Karpas-422 (cell line): ENCODE results near the gene CHID1. TPM values are rescaled to one million over a fixed set of nuclear protein-coding genes. Genes with fewer than 3 reads are reported as not detected.

ENCODE experiments used
- DNase-seq: peaks from one replicate; pipeline ENCODE4 v3.0.0-alpha.2; 2015
- H2AFZ ChIP-seq: fragments of 200-600 bp; sonication (generic); 2 replicates; pipeline ENCODE4 v1.6.1; 2014; ENCODE audit warnings: antibody characterized with exemption, low read length, mixed read lengths
- H3K27ac ChIP-seq: fragments of 200-600 bp; sonication (generic); 2 replicates; pipeline ENCODE4 v1.5.1; 2014; ENCODE audit warnings: mild to moderate bottlenecking, low read length, moderate library complexity
- H3K27me3 ChIP-seq: fragments of 200-600 bp; sonication (generic); 2 replicates; pipeline ENCODE4 v1.6.1; 2014; ENCODE audit warnings: low read length, mixed read lengths
- H3K36me3 ChIP-seq: fragments of 200-600 bp; sonication (generic); 2 replicates; pipeline ENCODE4 v1.6.1; 2014; ENCODE audit warnings: low read length, mixed read lengths; ENCODE audit not compliant: insufficient read depth
- H3K4me1 ChIP-seq: fragments of 200-600 bp; sonication (generic); 2 replicates; pipeline ENCODE4 v1.6.1; 2014; ENCODE audit warnings: mild to moderate bottlenecking, low read length, mixed read lengths
- H3K4me2 ChIP-seq: fragments of 200-600 bp; sonication (generic); 2 replicates; pipeline ENCODE4 v1.6.1; 2014; ENCODE audit warnings: low read length, low read depth, mild to moderate bottlenecking; ENCODE audit not compliant: poor library complexity, severe bottlenecking
- H3K4me3 ChIP-seq: fragments of 200-600 bp; sonication (generic); 2 replicates; pipeline ENCODE4 v1.5.1; 2014; ENCODE audit warnings: mild to moderate bottlenecking, antibody characterized with exemption, low read length, mixed read lengths
- H3K79me2 ChIP-seq: fragments of 200-600 bp; sonication (generic); 2 replicates; pipeline ENCODE4 v1.6.1; 2014; ENCODE audit warnings: mild to moderate bottlenecking, low read length, mixed read lengths
- H3K9ac ChIP-seq: fragments of 200-600 bp; sonication (generic); 2 replicates; pipeline ENCODE4 v1.6.0; 2014; ENCODE audit warnings: low read length
- H3K9me2 ChIP-seq: fragments of 200-600 bp; sonication (generic), shearing (Covaris generic); replicated peaks from 2 replicates; pipeline ENCODE4 v1.6.0; 2014; ENCODE audit warnings: mild to moderate bottlenecking, low read length, moderate library complexity; ENCODE audit not compliant: insufficient read depth
- H3K9me3 ChIP-seq: fragments of 300-700, 200-600 bp; sonication (generic); 2 replicates; pipeline ENCODE4 v1.6.1; 2014; ENCODE audit warnings: low read length, mixed read lengths
- H4K20me1 ChIP-seq: fragments of 200-600 bp; sonication (generic); 2 replicates; pipeline ENCODE4 v1.6.1; 2014; ENCODE audit warnings: mild to moderate bottlenecking, antibody characterized with exemption, low read length, low read depth; ENCODE audit not compliant: insufficient read depth
- total RNA-seq: library from RNA; depleted of rRNA; stranded (reverse); fragments of >200 nt; shearing (Covaris generic); gene quantifications from 2 replicates; pipeline ENCODE4 v1.2.3, GENCODE V29; 2014; ENCODE audit warnings: low replicate concordance

The CHID1 gene
- total RNA-seq, 1 experiment from 2014 or later, result 32.8 TPM

DNA sequence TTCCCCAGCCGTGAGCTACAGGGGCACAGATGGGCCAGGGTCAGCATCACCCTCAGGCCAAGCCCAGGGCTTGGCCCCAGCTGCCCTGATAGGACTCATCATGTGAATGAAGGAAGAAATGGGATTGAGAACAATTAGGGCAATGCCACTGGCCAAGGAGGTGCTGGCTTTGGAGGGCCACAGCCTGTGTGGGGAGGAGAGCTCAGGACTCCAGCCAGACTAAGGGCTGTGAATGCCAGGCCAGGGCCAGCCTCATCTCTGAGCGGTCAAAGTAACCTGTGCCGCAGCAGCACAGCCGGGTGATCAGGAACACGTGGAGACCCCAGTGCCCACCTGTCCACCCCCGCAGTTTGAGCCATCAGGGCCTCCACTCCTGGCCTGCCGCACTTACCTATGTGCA lies 10.1 kb downstream of the CHID1 start:
- H3K4me1 ChIP-seq, result no peaks in the 10 kb centered on the region
- no peaks in the 10 kb centered on the region for H3K36me3 ChIP-seq
- no peaks in the 10 kb centered on the region for H3K9me3 ChIP-seq
- DNase-seq, result no peak
- no peak overlapping the region for H3K4me2 ChIP-seq
- no peak overlapping the region for H3K9ac ChIP-seq
- no peaks in the 10 kb centered on the region for H3K79me2 ChIP-seq
- no peak overlapping the region for H3K27ac ChIP-seq
- H3K9me2 ChIP-seq, result no peaks in the 10 kb centered on the region
- no peak overlapping the region for H2AFZ ChIP-seq
- no peaks in the 10 kb centered on the region for H4K20me1 ChIP-seq
- no peak overlapping the region for H3K4me3 ChIP-seq
- no peaks in the 10 kb centered on the region for H3K27me3 ChIP-seq

GRCh38 chr11:899724-900123 lies 10.9 kb downstream of the CHID1 start:
- H3K36me3 ChIP-seq, result no peaks in the 10 kb centered on the region

DNA sequence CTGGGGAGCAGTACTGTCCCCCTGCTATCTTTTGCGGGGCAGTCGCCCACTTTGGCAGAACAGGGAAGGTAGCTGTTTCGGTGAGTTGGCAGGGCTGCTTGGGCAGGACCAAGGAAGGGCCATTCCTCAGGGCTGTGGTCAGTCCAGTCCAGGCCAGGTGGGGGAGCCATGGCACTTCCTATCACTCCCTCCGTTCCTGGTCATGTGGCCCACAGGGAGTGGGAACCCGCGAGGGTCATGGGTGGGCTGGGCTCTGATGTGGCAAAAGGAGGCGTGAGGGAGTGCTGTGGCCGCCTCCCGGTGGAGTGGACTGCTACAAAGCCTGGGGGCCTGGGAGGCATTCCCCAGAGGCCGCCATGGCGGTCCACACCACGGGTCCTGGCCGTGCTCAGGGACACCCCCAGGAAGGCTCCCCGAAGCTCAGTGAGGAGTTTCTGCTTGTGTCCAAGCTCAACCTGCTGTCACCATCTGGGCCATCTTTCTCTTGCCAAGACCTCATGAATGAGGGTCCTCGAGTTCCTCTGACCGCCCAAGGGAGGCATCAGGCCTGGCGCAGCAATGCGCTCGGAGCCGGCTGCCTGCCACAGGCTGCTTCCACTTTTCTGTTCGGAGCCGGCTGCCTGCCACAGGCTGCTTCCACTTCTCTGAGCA lies 11.9 kb downstream of the CHID1 start:
- Histone ChIP-seq H2AFZ (no peak overlapping the region), H3K9ac (no peak overlapping the region), H4K20me1 (no peaks in the 10 kb centered on the region), H3K27ac (no peak overlapping the region), H3K27me3 (no peaks in the 10 kb centered on the region), H3K4me2 (no peak overlapping the region), H3K9me3 (no peaks in the 10 kb centered on the region), H3K9me2 (no peaks in the 10 kb centered on the region), H3K36me3 (no peaks in the 10 kb centered on the region), H3K4me1 (no peaks in the 10 kb centered on the region), H3K4me3 (no peak overlapping the region), H3K79me2 (no peaks in the 10 kb centered on the region)
- DNase-seq, result no peak

More at GRCh38 chr11:899724-900123, 10.9 kb downstream of the CHID1 start:
- H3K27ac ChIP-seq, result no peak overlapping the region
- H3K4me1 ChIP-seq, result no peaks in the 10 kb centered on the region
- H3K79me2 ChIP-seq, result no peaks in the 10 kb centered on the region
- no peaks in the 10 kb centered on the region for H4K20me1 ChIP-seq
- no peak overlapping the region for H3K4me3 ChIP-seq
- H3K9ac ChIP-seq, result no peak overlapping the region
- H3K27me3 ChIP-seq, result no peaks in the 10 kb centered on the region
- no peaks in the 10 kb centered on the region for H3K9me3 ChIP-seq
- H3K4me2 ChIP-seq, result no peak overlapping the region
- no peaks in the 10 kb centered on the region for H3K9me2 ChIP-seq
- DNase-seq, result no peak
- no peak overlapping the region for H2AFZ ChIP-seq

DNA sequence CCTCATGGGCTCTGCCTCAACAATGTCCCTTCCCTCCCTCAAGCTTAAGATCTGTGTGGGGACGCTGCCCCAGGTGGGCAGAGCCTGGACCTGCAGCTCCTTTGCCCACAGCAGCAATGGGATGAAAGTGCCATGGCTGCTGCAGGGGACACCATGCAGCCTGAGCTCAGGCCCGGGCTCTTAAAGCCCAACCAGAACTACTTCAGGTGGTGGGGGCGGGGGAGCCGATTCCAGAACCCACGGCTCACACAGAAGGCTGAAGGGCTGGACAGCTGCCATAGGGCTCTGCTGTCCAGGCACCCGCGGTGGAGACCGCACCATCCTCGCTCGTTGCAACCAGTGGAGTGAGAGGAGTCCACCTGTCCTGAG lies 12.5 kb downstream of the CHID1 start:
- Histone ChIP-seq H3K36me3 (no peaks in the 10 kb centered on the region), H3K27me3 (no peaks in the 10 kb centered on the region), H3K27ac (no peak overlapping the region), H2AFZ (no peak overlapping the region), H3K4me2 (no peak overlapping the region), H4K20me1 (no peaks in the 10 kb centered on the region), H3K9me2 (no peaks in the 10 kb centered on the region), H3K9ac (no peak overlapping the region), H3K4me1 (no peaks in the 10 kb centered on the region), H3K9me3 (no peaks in the 10 kb centered on the region), H3K4me3 (no peak overlapping the region), H3K79me2 (no peaks in the 10 kb centered on the region)
- DNase-seq, result no peak

- no peaks in the 10 kb centered on the region for H3K79me2 ChIP-seq
- H3K9ac ChIP-seq, result no peak overlapping the region
- no peak overlapping the region for H3K4me3 ChIP-seq
- no peak overlapping the region for H2AFZ ChIP-seq
- no peak for DNase-seq
- H3K9me3 ChIP-seq, result no peaks in the 10 kb centered on the region
- no peak overlapping the region for H3K27ac ChIP-seq
- no peak overlapping the region for H3K4me2 ChIP-seq
- H4K20me1 ChIP-seq, result no peaks in the 10 kb centered on the region
- no peaks in the 10 kb centered on the region for H3K4me1 ChIP-seq
- no peaks in the 10 kb centered on the region for H3K36me3 ChIP-seq
- H3K9me2 ChIP-seq, result no peaks in the 10 kb centered on the region
- no peaks in the 10 kb centered on the region for H3K27me3 ChIP-seq
These were observed 13.1 kb downstream of the CHID1 start for GRCh38 chr11:897253-898142.

DNA sequence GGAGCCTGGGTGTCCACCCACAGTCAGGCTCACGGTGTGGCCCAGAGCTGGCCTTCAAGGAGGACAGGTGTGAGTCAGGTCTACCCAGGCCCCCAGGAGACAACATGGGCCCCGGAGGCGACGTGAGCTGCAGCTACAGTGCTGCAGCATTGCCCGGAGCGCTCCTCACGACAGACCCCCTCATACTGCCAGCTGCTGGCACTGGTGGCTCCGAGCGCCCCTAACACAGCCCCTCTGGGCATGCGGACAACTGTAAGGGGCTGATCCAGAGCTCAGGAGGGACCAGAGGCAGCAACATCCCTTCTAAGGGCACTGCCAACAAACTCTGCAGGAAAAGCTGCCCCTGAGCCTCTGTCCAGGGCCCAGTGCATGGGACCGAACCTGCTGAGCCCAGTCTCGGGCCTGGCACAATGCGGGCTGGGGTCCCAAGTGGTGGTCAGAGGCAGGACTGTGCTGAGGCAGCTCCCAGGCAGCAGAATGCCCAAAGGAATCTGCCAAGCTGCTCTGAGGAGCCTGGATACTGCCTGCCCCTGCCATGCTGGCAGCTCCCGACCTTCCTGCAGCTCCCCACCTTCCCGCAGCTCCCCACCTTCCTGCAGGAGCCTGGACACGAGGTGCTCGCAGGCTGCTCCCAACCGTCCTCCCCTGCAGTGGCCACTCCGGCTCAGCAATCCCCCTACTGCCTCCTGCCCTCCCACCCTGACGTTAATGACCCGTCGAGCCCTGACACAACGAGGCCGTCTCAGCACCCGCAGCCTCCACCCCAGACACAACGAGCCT lies 15.1 kb downstream of the CHID1 start:
- Histone ChIP-seq H3K9me2 (no peaks in the 10 kb centered on the region), H3K4me2 (no peak overlapping the region), H3K4me3 (no peak overlapping the region), H3K27me3 (no peaks in the 10 kb centered on the region), H3K9ac (no peak overlapping the region), H3K36me3 (no peaks in the 10 kb centered on the region), H3K79me2 (no peaks in the 10 kb centered on the region), H3K27ac (no peak overlapping the region), H2AFZ (no peak overlapping the region), H3K4me1 (no peaks in the 10 kb centered on the region), H4K20me1 (no peaks in the 10 kb centered on the region), H3K9me3 (no peaks in the 10 kb centered on the region)
- DNase-seq, result no peak

DNA sequence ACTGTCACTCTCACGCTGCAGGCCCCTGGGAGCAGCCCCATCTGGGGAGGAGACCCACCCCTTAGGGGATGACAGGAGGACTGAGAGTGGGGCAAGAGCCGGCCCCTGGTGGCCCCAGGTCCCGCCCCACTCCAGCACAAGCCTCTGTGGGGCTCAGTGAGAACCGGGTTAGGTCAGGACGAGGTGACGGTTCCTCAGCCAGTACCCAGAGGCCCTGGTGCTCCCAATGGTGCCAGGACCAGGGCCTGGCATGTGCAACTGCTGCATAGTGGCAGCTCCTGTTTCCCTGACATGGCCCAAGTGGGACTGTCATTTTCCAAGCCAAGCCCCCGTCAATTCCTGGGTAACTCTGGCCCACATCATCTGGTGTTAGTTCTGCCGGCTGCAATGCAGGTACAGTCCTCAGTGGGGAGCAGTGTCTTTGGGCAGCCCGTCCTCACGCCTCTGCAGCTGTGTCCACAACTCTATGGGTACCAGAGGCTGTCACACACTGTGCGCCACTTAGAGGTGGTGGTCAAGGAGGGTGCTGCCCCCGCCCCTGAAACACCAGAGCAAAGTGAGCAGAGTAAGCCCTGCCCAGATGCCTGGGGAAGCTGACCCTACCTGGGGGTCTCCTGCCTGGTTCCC lies 15.9 kb downstream of the CHID1 start:
- Histone ChIP-seq H3K27me3 (no peaks in the 10 kb centered on the region), H3K4me2 (no peak overlapping the region), H3K27ac (no peak overlapping the region), H4K20me1 (no peaks in the 10 kb centered on the region), H3K4me3 (no peak overlapping the region), H2AFZ (no peak overlapping the region), H3K4me1 (no peaks in the 10 kb centered on the region), H3K9me3 (no peaks in the 10 kb centered on the region), H3K9ac (no peak overlapping the region), H3K79me2 (no peaks in the 10 kb centered on the region), H3K9me2 (no peaks in the 10 kb centered on the region), H3K36me3 (no peaks in the 10 kb centered on the region)
- no peak for DNase-seq
